Endothelial cell (in vitro differentiated cells): ENCODE results near the gene MBNL1. TPM values are rescaled to one million over a fixed set of nuclear protein-coding genes. Genes with fewer than 3 reads are reported as not detected.

Source experiments
- DNase-seq: peaks from one replicate; pipeline ENCODE4 v3.0.0; 2021; ENCODE audit warnings: low spot score
- H3K27ac Mint-ChIP-seq: one replicate; pipeline ENCODE4 v1.8.0; 2021; ENCODE audit warnings: mixed read lengths, inconsistent platforms; ENCODE audit not compliant: unreplicated experiment
- H3K27me3 Mint-ChIP-seq: one replicate; pipeline ENCODE4 v1.8.0; 2021; ENCODE audit warnings: mild to moderate bottlenecking, moderate library complexity, mixed read lengths, inconsistent platforms; ENCODE audit not compliant: unreplicated experiment
- H3K36me3 Mint-ChIP-seq: one replicate; pipeline ENCODE4 v1.8.0; 2021; ENCODE audit warnings: mild to moderate bottlenecking, low read depth, mixed read lengths, inconsistent platforms; ENCODE audit not compliant: unreplicated experiment
- H3K4me1 Mint-ChIP-seq: one replicate; pipeline ENCODE4 v1.8.0; 2021; ENCODE audit warnings: mild to moderate bottlenecking, mixed read lengths, inconsistent platforms; ENCODE audit not compliant: unreplicated experiment
- H3K4me3 Mint-ChIP-seq: one replicate; pipeline ENCODE4 v1.8.0; 2021; ENCODE audit warnings: mild to moderate bottlenecking, mixed read lengths, inconsistent platforms; ENCODE audit not compliant: unreplicated experiment
- H3K9me3 Mint-ChIP-seq: one replicate; pipeline ENCODE4 v1.8.0; 2021; ENCODE audit warnings: mixed read lengths, inconsistent platforms; ENCODE audit not compliant: unreplicated experiment
- total RNA-seq: library from RNA; stranded (reverse); fragmentation: NEBNext Ultra II Directional; extraction: Animal tissue kit (Norgen Biotek cat#: 25700); gene quantifications from one replicate; pipeline ENCODE4 v1.2.1, GENCODE V29; 2021; ENCODE audit not compliant: unreplicated experiment
- TF ChIP-seq, protein P1 (sequence below): fragments of 200-600 bp; sonication (generic); IDR thresholded peaks from one replicate; pipeline ENCODE4 v1.5.0; 2021; ENCODE audit warnings: antibody characterized with exemption; ENCODE audit not compliant: unreplicated experiment

Gene MBNL1
- total RNA-seq, 1 donor from 2014 or later = 54.1 TPM

GRCh38 chr3:152313914-152314313, 45.2 kb downstream of the MBNL1 start:
- H3K4me3 Mint-ChIP-seq = no peak overlapping the region
- H3K27ac Mint-ChIP-seq = no peak overlapping the region
- TF ChIP-seq, protein P1, sequence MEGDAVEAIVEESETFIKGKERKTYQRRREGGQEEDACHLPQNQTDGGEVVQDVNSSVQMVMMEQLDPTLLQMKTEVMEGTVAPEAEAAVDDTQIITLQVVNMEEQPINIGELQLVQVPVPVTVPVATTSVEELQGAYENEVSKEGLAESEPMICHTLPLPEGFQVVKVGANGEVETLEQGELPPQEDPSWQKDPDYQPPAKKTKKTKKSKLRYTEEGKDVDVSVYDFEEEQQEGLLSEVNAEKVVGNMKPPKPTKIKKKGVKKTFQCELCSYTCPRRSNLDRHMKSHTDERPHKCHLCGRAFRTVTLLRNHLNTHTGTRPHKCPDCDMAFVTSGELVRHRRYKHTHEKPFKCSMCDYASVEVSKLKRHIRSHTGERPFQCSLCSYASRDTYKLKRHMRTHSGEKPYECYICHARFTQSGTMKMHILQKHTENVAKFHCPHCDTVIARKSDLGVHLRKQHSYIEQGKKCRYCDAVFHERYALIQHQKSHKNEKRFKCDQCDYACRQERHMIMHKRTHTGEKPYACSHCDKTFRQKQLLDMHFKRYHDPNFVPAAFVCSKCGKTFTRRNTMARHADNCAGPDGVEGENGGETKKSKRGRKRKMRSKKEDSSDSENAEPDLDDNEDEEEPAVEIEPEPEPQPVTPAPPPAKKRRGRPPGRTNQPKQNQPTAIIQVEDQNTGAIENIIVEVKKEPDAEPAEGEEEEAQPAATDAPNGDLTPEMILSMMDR = no peak
- H3K27me3 Mint-ChIP-seq = no peaks in the 10 kb centered on the region
- peaks cover 5% of the 10 kb centered on the region for H3K4me1 Mint-ChIP-seq
- no peak for DNase-seq
- no peaks in the 10 kb centered on the region for H3K36me3 Mint-ChIP-seq
- H3K9me3 Mint-ChIP-seq = no peaks in the 10 kb centered on the region

DNA sequence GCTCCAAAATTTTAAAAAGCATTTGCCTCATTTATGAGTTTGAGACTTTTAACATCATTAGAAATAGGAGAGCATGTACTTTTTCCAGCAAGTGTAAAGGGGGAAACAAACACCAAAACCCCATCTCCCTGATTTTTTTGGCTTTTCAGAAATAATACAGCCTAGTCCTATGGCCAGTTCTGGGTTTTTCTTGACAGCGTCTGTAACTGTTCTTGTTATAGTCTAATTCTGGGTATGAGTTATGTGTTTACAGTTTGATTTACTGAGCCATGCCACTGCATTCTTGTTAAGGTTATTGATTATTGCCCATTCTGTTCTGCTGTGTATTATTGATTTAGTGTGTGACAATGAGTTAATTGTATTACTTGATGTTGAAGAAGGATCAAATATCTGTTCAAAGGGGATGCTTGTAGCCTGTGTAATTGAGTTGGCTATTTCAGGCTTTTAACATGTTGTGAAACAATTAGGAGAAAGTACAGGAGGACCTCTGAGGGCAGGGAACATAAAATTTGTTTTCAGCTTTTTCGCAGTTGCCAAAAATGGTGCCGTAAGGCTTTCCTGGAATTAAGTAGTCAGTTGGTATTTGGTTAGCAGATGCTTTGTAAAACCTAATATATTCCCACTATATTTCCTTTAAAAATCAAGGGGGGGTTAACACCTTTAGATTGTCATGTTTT, 46.1 kb downstream of the MBNL1 start:
- Mint-ChIP-seq H3K4me1 (peaks cover 11% of the 10 kb centered on the region), H3K36me3 (no peaks in the 10 kb centered on the region), H3K4me3 (no peak overlapping the region), H3K27ac (no peak overlapping the region), H3K9me3 (no peaks in the 10 kb centered on the region), H3K27me3 (no peaks in the 10 kb centered on the region)
- DNase-seq = no peak
- TF ChIP-seq, protein P1 = no peak

DNA sequence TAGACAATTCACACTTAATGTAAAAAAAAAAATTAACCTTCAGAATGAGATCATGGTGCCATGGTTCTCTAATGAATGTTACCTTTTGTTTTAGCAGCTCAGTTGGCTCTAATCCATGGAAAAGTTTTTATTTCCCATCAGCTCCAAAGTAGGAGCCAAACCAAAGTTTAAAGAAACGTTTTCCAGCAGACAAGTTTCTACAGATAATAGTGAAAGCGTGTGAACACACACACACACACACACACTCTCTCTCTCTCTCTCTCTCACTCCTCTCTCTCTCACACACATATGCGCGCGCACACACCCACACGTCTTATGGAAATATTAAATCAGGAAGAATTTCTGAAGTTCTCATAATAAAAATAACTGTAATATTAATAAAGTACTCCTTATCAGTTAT, 46.9 kb downstream of the MBNL1 start:
- H3K4me3 Mint-ChIP-seq = no peak overlapping the region
- no peaks in the 10 kb centered on the region for H3K27me3 Mint-ChIP-seq
- no peak for DNase-seq
- no peaks in the 10 kb centered on the region for H3K36me3 Mint-ChIP-seq
- no peak overlapping the region for H3K27ac Mint-ChIP-seq
- H3K4me1 Mint-ChIP-seq = peaks cover 16% of the 10 kb centered on the region
- H3K9me3 Mint-ChIP-seq = no peaks in the 10 kb centered on the region
- TF ChIP-seq, protein P1 = no peak

DNA sequence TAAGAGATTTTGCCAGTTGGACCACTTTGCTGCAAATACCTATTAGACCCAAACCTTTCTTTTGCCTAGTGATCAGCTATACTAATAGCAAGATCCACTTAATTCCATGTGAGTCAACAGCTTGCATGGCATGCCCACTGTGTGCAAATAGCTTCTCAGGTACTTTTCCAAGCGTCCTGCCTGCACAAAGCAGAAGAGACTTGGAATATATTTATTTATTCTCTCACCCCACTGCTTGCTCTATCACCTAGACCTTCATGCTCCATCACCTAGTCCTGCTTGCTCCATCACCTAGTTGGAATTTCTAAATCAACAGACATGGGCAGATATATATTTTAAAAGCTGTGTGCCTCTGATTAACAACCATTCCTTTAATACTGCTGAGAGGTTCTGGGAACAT, 47.6 kb downstream of the MBNL1 start:
- no peaks in the 10 kb centered on the region for H3K9me3 Mint-ChIP-seq
- H3K4me1 Mint-ChIP-seq = peaks cover 16% of the 10 kb centered on the region
- H3K4me3 Mint-ChIP-seq = no peak overlapping the region
- TF ChIP-seq, protein P1 = no peak
- H3K27me3 Mint-ChIP-seq = no peaks in the 10 kb centered on the region
- H3K27ac Mint-ChIP-seq = no peak overlapping the region
- H3K36me3 Mint-ChIP-seq = no peaks in the 10 kb centered on the region
- no peak for DNase-seq

DNA sequence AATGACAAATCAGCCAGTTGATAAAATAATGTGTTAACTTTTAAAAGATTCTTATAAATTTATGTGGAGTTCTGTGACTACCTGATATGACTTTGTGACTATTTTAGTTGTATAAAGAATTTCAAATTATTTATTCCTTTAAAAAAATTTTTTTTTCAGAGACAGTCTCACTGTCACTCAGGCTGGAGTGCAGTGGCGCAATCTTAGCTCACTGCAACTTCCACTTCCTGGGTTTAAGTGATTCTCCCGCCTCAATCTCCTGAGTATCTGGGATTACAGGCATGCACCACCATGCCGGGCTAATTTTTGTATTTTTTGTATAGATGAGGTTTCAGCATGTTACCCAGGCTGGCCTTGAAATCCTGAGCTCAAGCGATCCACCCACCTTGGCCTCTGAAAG, 48.5 kb downstream of the MBNL1 start:
- Mint-ChIP-seq H3K4me3 (no peak overlapping the region), H3K9me3 (no peaks in the 10 kb centered on the region), H3K27ac (no peak overlapping the region), H3K27me3 (no peaks in the 10 kb centered on the region), H3K4me1 (peaks cover 16% of the 10 kb centered on the region), H3K36me3 (no peaks in the 10 kb centered on the region)
- DNase-seq = no peak
- TF ChIP-seq, protein P1 = no peak
